Testis (tissue), 3 donors: Measurements from ENCODE around the gene ANGPTL3. TPM values are rescaled to one million over a fixed set of nuclear protein-coding genes. Genes with fewer than 3 reads are reported as not detected.

Experiments used
- DNase-seq: peaks from one replicate; pipeline ENCODE4 v3.0.0-alpha.2; 2019
- H3K27ac ChIP-seq, 2 donors: fragments of 200-600 bp; sonication (generic); one replicate each; pipeline ENCODE4 v1.5.1; 2019
- H3K27me3 ChIP-seq: fragments of 200-600 bp; sonication (generic); one replicate; pipeline ENCODE4 v1.5.1; 2019
- H3K36me3 ChIP-seq: fragments of 200-600 bp; sonication (generic); one replicate; pipeline ENCODE4 v1.5.1; 2017; ENCODE audit warnings: low read depth; ENCODE audit errors: missing control alignments
- H3K4me1 ChIP-seq: fragments of 200-600 bp; sonication (generic); one replicate; pipeline ENCODE4 v1.5.1; 2019
- H3K4me3 ChIP-seq, 2 donors: fragments of 200-600 bp; sonication (generic); one replicate each; pipeline ENCODE4 v1.5.1; 2017 to 2019
- H3K9me3 ChIP-seq: fragments of 200-600 bp; sonication (generic); one replicate; pipeline ENCODE4 v1.5.1; 2017
- CTCF ChIP-seq, 3 experiments: fragments of 450-650 bp in 2 of 3; fragments of 200-600 bp in 1 of 3; sonication (generic) in 1 of 3; IDR thresholded peaks; one replicate each; pipeline ENCODE4 v1.5.1; 2016 to 2019; ENCODE audit warnings: antibody characterized with exemption in 3 of 3, mild to moderate bottlenecking in 2 of 3, moderate library complexity in 1 of 3
- POLR2A ChIP-seq: fragments of 450-650 bp; IDR thresholded peaks from one replicate; pipeline ENCODE4 v1.6.1; 2017; ENCODE audit warnings: antibody characterized with exemption, mild to moderate bottlenecking, moderate library complexity
- WGBS, 2 donors: methylation state at CpG; one replicate each; pipeline ENCODE4 v1.1.5; 2018; 5-methylcytosine and 5-hydroxymethylcytosine counted together
- intact Hi-C: fragments of 100-400 bp; cut with DNase I; formaldehyde crosslinking; loops from one replicate; pipeline ENCODE4 v1.15.1; 2023; ENCODE audit warnings: low total_unique reads
- polyA plus RNA-seq: library from polyadenylated mRNA; stranded (reverse); fragments of 350-450 nt; fragmentation: Illumina TruSeq; extraction: RNeasy Lipid Tissue Mini Kit (QIAGEN cat#74804); gene quantifications from one replicate; pipeline ENCODE4 v1.2.3, GENCODE V29; 2014; ENCODE audit warnings: low read depth, low replicate concordance; ENCODE audit not compliant: insufficient read depth
- total RNA-seq, 2 donors: library from RNA; depleted of rRNA; stranded (reverse); fragments of >200 nt; gene quantifications; one replicate each; pipeline ENCODE4 v1.2.3, GENCODE V29; 2016

ANGPTL3 gene
- total and polyA plus RNA-seq, 3 donors from 2014 or later, result 0.25 TPM; not detected in 2

GRCh38 chr1:62613890-62614289 is 16.6 kb downstream of the ANGPTL3 start:
- Histone ChIP-seq H3K27ac (no peak overlapping the region), H3K9me3 (no peaks in the 10 kb centered on the region), H3K4me1 (no peaks in the 10 kb centered on the region), H3K36me3 (no peaks in the 10 kb centered on the region), H3K4me3 (no peak overlapping the region), H3K27me3 (no peaks in the 10 kb centered on the region)
- WGBS, 2 donors, result 94 to 98% methylated on average over 1 of the region's 1 CpG
- no peak for DNase-seq
- intact Hi-C loops, result no loop called here
- TF ChIP-seq CTCF (IDR thresholded peaks at IDR 0.05) (no peak), POLR2A (no peak)

DNA sequence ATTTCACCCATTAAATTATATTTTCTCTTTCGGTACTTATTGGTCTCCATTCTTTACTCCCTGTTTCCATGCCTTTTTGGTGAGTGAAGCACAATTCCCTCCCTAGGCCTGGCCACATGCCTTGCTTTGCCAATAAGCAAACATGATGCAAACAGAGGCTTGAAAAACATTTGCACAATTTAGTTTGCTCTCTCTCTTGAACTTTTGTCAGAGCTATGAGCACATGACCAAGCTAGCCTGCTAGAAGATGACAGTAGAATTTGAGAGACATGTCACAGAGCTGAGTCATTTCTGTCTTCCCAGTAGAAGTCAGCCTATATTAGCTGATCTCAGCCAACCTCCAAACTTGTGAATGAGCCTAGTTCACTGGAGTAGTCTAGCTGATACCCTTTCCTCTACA is 24.6 kb downstream of the ANGPTL3 start:
- Histone ChIP-seq H3K4me1 (no peaks in the 10 kb centered on the region), H3K4me3 (no peak overlapping the region), H3K36me3 (no peaks in the 10 kb centered on the region), H3K27ac (no peak overlapping the region), H3K9me3 (no peaks in the 10 kb centered on the region), H3K27me3 (no peaks in the 10 kb centered on the region)
- DNase-seq, result no peak
- WGBS, 2 donors, result 94% methylated on average over 1 of the region's 1 CpG
- intact Hi-C loops, result no loop called here
- TF ChIP-seq CTCF (IDR thresholded peaks at IDR 0.05) (no peak), POLR2A (no peak)

DNA sequence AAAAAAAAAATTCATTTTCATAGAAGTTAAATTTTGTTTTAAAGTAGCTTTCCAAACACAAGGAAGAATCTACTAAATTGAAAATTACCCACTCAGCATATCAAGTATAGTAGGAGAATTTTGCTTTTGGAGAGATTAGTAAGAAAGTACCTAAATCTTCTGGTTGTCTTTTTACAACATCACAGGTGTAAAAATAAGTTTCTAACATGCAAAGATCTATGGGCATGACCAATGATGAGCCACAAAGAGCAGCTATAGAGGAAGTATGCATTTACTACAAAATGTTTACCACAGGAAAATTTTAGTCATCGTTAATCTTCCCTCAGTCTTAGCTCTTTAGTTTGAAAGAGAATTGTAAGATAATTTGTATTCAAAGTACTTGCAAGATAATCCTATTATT is 28.1 kb downstream of the ANGPTL3 start:
- DNase-seq, result no peak
- TF ChIP-seq CTCF (IDR thresholded peaks at IDR 0.05), result no peak
- no peak for TF ChIP-seq POLR2A
- intact Hi-C loops, result no loop called here
- H3K27ac ChIP-seq, result no peak overlapping the region
- no peaks in the 10 kb centered on the region for H3K4me1 ChIP-seq
- whole genome bisulfite sequencing, 2 donors, result 93 to 94% methylated on average over 1 of the region's 1 CpG
- H3K27me3 ChIP-seq, result no peaks in the 10 kb centered on the region
- H3K9me3 ChIP-seq, result no peaks in the 10 kb centered on the region
- H3K4me3 ChIP-seq, result no peak overlapping the region
- H3K36me3 ChIP-seq, result no peaks in the 10 kb centered on the region

GRCh38 chr1:62628506-62628905 is 31.2 kb downstream of the ANGPTL3 start:
- no peak for TF ChIP-seq CTCF (IDR thresholded peaks at IDR 0.05)
- TF ChIP-seq POLR2A, result no peak
- Histone ChIP-seq H3K4me3 (no peak overlapping the region), H3K27me3 (no peaks in the 10 kb centered on the region), H3K4me1 (no peaks in the 10 kb centered on the region), H3K9me3 (no peaks in the 10 kb centered on the region), H3K36me3 (no peaks in the 10 kb centered on the region), H3K27ac (no peak overlapping the region)
- DNase-seq, result no peak
- 89 to 100% methylated on average over 1 of the region's 1 CpG for WGBS, 2 donors
- intact Hi-C loops, result no loop called here

DNA sequence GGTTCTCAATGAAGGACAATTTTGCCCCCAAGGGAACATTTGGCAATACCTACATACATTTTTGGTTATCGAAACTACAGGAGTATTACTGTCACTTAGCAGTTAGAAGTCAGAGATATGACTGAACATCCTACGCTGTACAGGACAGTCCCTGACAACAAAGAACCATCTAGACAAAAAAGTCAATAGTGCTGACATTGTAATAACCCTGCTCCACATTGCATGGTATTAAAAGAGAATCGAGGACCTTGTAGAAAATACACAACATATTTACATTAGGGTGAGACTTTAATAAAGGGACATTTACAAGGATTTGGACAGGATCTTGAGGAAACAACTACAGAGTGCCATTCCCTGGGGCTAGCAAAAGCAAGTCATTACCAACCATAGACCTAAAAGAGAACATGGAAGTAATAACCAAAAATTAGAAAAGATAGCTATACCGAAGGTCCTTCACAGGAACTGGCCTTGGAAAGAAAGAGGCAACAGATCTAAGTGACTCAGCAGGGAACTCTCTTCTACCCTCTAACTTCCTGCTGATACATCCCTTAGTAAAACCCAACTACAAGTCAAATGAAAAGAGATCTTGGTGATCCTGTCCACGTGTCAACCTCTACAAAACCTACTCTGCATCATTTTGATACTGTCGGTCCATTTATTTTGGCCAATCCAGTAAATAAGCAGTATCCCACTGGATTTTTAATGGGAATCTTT is 40.2 kb downstream of the ANGPTL3 start:
- intact Hi-C loops, result no loop called here
- TF ChIP-seq POLR2A, result no peak
- no peak for TF ChIP-seq CTCF (IDR thresholded peaks at IDR 0.05)
- Histone ChIP-seq H3K4me1 (no peaks in the 10 kb centered on the region), H3K36me3 (no peaks in the 10 kb centered on the region), H3K4me3 (no peak overlapping the region), H3K27ac (no peak overlapping the region), H3K27me3 (no peaks in the 10 kb centered on the region), H3K9me3 (no peaks in the 10 kb centered on the region)
- no peak for DNase-seq
- WGBS, 2 donors, result 94 to 97% methylated on average over 6 of the region's 6 CpGs
